ENCODE results near the gene AGT.

Gene AGT

DNA sequence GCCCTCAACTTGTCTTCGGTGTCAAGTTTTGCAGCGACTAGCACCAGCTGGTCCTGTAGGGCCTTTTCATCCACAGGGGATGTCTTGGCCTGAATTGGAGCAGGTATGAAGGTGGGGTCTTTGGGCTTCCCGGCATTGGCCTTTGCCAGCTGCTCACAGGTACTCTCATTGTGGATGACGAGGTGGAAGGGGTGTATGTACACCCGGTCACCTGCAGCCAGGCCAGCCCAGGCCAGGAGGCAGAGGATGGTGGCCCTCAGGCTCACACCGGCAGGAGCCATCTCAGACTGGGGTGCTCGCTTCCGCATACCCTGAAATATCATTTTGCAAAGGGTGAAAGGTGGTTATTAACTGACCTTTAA lies 3.4 kb downstream of the AGT start:
- TF ChIP-seq TAF1 (IDR thresholded peaks at IDR 0.05; ENCODE audit: borderline replicate concordance, insufficient read depth, low read length) (no peak), POLR2AphosphoS5 (IDR thresholded peaks at IDR 0.05; ENCODE audit: low read depth, low read length) (no peak), SIN3A (IDR thresholded peaks at IDR 0.05; ENCODE audit: borderline replicate concordance, insufficient read depth, low read length) (no peak), FOXP2 (optimal IDR thresholded peaks at IDR 0.05; ENCODE audit: borderline replicate concordance, extremely low read depth, extremely low read length, insufficient read depth) (no peak)
- TF ChIP-seq, protein P1, sequence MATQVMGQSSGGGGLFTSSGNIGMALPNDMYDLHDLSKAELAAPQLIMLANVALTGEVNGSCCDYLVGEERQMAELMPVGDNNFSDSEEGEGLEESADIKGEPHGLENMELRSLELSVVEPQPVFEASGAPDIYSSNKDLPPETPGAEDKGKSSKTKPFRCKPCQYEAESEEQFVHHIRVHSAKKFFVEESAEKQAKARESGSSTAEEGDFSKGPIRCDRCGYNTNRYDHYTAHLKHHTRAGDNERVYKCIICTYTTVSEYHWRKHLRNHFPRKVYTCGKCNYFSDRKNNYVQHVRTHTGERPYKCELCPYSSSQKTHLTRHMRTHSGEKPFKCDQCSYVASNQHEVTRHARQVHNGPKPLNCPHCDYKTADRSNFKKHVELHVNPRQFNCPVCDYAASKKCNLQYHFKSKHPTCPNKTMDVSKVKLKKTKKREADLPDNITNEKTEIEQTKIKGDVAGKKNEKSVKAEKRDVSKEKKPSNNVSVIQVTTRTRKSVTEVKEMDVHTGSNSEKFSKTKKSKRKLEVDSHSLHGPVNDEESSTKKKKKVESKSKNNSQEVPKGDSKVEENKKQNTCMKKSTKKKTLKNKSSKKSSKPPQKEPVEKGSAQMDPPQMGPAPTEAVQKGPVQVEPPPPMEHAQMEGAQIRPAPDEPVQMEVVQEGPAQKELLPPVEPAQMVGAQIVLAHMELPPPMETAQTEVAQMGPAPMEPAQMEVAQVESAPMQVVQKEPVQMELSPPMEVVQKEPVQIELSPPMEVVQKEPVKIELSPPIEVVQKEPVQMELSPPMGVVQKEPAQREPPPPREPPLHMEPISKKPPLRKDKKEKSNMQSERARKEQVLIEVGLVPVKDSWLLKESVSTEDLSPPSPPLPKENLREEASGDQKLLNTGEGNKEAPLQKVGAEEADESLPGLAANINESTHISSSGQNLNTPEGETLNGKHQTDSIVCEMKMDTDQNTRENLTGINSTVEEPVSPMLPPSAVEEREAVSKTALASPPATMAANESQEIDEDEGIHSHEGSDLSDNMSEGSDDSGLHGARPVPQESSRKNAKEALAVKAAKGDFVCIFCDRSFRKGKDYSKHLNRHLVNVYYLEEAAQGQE (IDR thresholded peaks at IDR 0.05; ENCODE audit: insufficient read depth in 1 of 2, low read depth in 2 of 2, low read length in 2 of 2) = no peak

DNA sequence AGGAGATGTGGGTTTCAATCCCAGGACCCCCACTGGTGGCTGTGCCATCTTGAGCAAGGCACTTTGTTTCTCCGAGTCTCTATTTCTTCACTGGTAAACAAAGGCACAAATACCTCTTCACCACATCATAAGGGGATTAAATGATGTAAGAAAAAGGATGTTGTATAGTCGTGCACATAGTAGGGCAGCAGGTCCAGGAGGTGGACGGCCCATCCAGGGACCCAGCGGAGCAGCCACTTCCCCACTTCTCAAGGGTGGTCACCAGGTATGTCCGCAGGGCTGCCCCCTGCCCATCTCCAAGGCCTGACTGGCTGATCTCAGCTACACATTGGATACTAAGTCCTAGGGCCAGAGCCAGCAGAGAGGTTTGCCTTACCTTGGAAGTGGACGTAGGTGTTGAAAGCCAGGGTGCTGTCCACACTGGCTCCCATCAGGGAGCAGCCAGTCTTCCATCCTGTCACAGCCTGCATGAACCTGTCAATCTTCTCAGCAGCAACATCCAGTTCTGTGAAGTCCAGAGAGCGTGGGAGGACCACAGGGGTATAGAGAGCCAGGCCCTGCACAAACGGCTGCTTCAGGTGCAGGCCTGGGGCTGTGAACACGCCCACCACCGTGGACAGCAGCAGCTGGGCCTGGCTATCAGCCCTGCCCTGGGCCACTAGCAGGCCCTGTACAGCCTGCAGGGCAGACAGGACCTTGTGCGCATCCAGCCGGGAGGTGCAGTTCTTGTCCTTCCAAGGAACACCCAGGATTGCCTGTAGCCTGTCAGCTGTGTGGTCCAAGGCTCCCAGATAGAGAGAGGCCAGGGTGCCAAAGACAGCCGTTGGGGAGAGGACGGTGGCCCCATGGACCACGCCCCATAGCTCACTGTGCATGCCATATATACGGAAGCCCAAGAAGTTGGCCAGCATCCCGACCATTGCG lies 4.0 kb downstream of the AGT start:
- TF ChIP-seq TAF1 (IDR thresholded peaks at IDR 0.05; ENCODE audit: borderline replicate concordance, insufficient read depth, low read length) (no peak), POLR2AphosphoS5 (IDR thresholded peaks at IDR 0.05; ENCODE audit: low read depth, low read length) (no peak), FOXP2 (optimal IDR thresholded peaks at IDR 0.05; ENCODE audit: borderline replicate concordance, extremely low read depth, extremely low read length, insufficient read depth) (no peak), SIN3A (IDR thresholded peaks at IDR 0.05; ENCODE audit: borderline replicate concordance, insufficient read depth, low read length) (no peak)
- TF ChIP-seq, protein P1 (IDR thresholded peaks at IDR 0.05; ENCODE audit: insufficient read depth in 1 of 2, low read depth in 2 of 2, low read length in 2 of 2) = no peak

DNA sequence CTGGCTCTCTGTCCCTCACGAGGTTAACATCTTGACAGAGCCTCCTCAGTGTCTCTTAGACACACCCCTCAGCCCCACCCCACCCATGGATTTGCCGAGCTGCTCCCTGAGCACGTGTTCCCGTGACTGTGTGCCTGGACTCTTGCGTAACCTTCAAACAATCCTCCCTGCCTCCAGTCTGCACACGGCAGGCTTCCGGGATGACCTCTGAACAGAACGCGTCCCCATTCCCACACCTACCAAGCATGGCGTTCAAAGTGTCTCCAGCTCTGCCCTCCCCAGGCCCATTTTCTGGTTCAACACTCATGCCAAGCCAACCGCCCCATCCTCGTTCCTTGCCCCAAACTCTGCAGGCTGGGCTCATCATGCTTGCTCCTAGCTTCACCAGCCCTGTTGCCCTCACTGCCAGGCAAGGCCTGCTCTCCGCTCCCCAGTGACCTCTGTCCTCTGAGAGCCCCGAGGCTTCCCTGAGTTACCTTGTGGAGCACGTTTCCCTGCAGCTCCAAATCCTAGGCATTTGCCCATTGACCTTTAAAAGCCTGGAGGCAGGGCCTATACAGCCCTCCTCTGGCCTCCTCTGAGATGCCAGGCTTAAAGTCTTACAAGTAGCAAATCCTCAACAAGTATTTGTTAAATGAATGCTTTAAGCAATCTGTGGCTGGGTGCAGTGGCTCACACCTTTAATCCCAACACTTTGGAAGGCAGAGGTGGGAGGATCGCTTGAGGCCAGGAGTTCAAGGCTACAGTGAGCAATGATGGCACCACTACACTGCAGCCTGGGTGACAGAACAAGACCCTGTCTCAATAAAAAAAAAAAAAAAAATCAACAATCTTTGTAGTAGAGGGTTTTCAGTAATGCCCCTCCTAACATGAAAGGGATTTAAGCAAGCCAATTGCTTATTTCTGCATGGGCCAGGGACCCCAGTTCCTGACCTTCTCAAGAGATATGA lies 5.0 kb downstream of the AGT start:
- no peak for TF ChIP-seq POLR2AphosphoS5 (IDR thresholded peaks at IDR 0.05; ENCODE audit: low read depth, low read length)
- no peak for TF ChIP-seq SIN3A (IDR thresholded peaks at IDR 0.05; ENCODE audit: borderline replicate concordance, insufficient read depth, low read length)
- TF ChIP-seq TAF1 (IDR thresholded peaks at IDR 0.05; ENCODE audit: borderline replicate concordance, insufficient read depth, low read length) = no peak
- TF ChIP-seq, protein P1 (IDR thresholded peaks at IDR 0.05; ENCODE audit: insufficient read depth in 1 of 2, low read depth in 2 of 2, low read length in 2 of 2) = no peak

DNA sequence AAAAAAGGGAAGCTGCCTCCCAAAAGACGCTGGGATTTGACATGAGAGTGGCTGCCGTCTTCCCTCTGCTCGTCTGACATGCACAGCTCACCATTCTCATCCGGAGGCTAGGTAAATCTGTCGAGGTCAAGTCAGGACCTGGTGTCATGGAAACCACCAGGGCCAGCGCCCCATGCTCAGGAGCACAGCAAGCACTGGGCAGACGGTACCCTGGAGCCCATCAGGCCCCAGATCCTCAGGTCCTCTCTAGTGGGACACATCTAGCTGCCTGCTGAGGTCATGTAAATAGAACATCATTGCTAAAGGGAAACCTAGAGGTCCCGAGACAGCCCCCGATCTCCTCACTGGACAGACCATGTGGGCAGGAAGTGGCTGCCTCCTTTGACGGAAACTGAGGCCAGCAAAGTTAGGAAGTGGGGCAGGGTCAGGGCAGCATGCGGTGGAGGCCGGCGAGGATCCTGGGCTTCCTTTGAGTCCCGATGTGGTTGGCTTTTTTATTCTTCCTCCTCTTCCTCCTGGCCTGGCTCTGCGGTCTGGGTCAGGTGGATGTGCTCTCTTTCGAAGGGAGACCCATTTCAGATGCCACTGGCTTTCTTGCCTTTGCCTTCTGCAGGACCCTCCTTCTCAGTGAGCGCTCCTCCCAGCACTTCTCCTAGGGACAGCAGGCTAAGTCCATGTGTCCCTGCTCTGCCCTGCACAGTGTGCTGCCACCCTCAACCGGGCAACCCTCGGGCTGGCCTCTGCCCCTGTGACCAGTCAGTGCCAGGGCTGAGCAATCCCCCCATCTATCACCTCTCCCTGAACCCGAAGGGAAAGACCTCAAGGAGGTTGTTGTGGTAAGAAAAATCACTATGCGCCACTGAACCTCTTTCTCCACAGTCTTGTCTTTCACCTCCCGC lies 5.9 kb downstream of the AGT start:
- TF ChIP-seq TAF1 (IDR thresholded peaks at IDR 0.05; ENCODE audit: borderline replicate concordance, insufficient read depth, low read length) (no peak), SIN3A (IDR thresholded peaks at IDR 0.05; ENCODE audit: borderline replicate concordance, insufficient read depth, low read length) (no peak), FOXP2 (optimal IDR thresholded peaks at IDR 0.05; ENCODE audit: borderline replicate concordance, extremely low read depth, extremely low read length, insufficient read depth) (no peak), POLR2AphosphoS5 (IDR thresholded peaks at IDR 0.05; ENCODE audit: low read depth, low read length) (no peak)
- TF ChIP-seq, protein P1 (IDR thresholded peaks at IDR 0.05; ENCODE audit: insufficient read depth in 1 of 2, low read depth in 2 of 2, low read length in 2 of 2) = no peak
